ENCODE data around the gene NAGS.
"Not testable (repeated sequence)": the region's sequence is repeated elsewhere in the genome, so short reads cannot be mapped to it uniquely, and the experiment has no call there.

The NAGS gene

GRCh38 chr17:44046893-44047292, 42.5 kb downstream of the NAGS start:
- not testable (repeated sequence) for DNase-seq

- no peak for DNase-seq
Observed at GRCh38 chr17:44049294-44050060, 45.1 kb downstream of the NAGS start.

GRCh38 chr17:44053125-44053872, 48.9 kb downstream of the NAGS start:
- DNase-seq: no peak

All from stimulated activated CD4-positive, alpha-beta T cell treated with anti-CD3 and anti-CD28 coated beads, Interleukin-15, amount 100 ng/mL, for 24 hours (primary cell).